HCT116 (cell line): ENCODE results near the gene SESN3. TPM values are rescaled to one million over a fixed set of nuclear protein-coding genes. Genes with fewer than 3 reads are reported as not detected.

Source experiments
- ATAC-seq: fragments of 200-7000 bp; cut with Tn5 transposase; 2 replicates; pipeline ENCODE4 v1.9.1; 2020; ENCODE audit warnings: mild to moderate bottlenecking, moderate library complexity
- BruUV-seq: library from RNA; stranded (reverse); fragments of 400-500 nt; replicated peaks from 2 replicates; lab custom pipeline; 2021; lab: Mats Ljungman, UMichigan
- CTCF ChIA-PET: fragments of 300-600 bp; sonication (Branson Sonifier 250); formaldehyde crosslinking; loops from one replicate; lab custom pipeline; 2021; ENCODE audit warnings: antibody characterized with exemption; lab: Charles Lee
- POLR2A ChIA-PET: fragments of 300-600, 350-600 bp; sonication (Branson Sonifier 250); formaldehyde crosslinking; loops from one replicate; lab custom pipeline; 2021; ENCODE audit warnings: antibody characterized with exemption; lab: Charles Lee
- RAD21 ChIA-PET, 2 experiments: fragments of 300-600 bp; sonication (Branson Sonifier 250); formaldehyde crosslinking; loops; one replicate each; lab custom pipeline; 2023; ENCODE audit warnings: low total read pairs in 2 of 2; ENCODE audit not compliant: uncharacterized antibody in 2 of 2, unreplicated experiment in 2 of 2, low non-redundant PET in 1 of 2; lab: Charles Lee
- DNase-seq: peaks from one replicate; pipeline ENCODE4 v3.0.0-alpha.2; 2010; ENCODE audit warnings: low read depth, low spot score
- H2AFZ ChIP-seq: fragments of 200-600 bp; shearing (Covaris generic), sonication (generic); 2 replicates; pipeline ENCODE4 v1.6.1; 2017; ENCODE audit warnings: low read depth, mixed run types, mixed read lengths, antibody characterized with exemption, low read length; ENCODE audit not compliant: poor library complexity, severe bottlenecking
- H3K27ac ChIP-seq: 2 replicates; pipeline ENCODE4 v1.5.1; 2012; ENCODE audit warnings: low read depth, low read length
- H3K27me3 ChIP-seq: fragments of 200-600 bp; sonication (generic); 2 replicates; pipeline ENCODE4 v1.6.1; 2016; ENCODE audit warnings: mixed run types, low read length, mixed read lengths; ENCODE audit not compliant: insufficient read depth
- H3K36me3 ChIP-seq, 2 experiments: fragments of 200-500 bp in 1 of 2; fragments of 200-600 bp in 1 of 2; sonication (Bioruptor generic) in 1 of 2; sonication (generic) in 1 of 2; 2 replicates each; pipeline versions ENCODE4 v1.5.1 to v1.6.1; 2014 to 2016; ENCODE audit warnings: low read length in 2 of 2, inconsistent platforms in 1 of 2, mixed read lengths in 1 of 2, mixed run types in 1 of 2; ENCODE audit not compliant: insufficient read depth in 2 of 2, control insufficient read depth in 1 of 2
- H3K4me1 ChIP-seq, 2 experiments: fragments of 200-600 bp in 1 of 2; sonication (generic) in 1 of 2; 2 replicates each; pipeline versions ENCODE4 v1.5.1 to v1.6.1; 2012 to 2017; ENCODE audit warnings: low read length in 2 of 2, inconsistent platforms in 1 of 2, mild to moderate bottlenecking in 1 of 2, mixed read lengths in 1 of 2, mixed run types in 1 of 2, moderate library complexity in 1 of 2; ENCODE audit not compliant: insufficient read depth in 2 of 2, control insufficient read depth in 1 of 2
- H3K4me2 ChIP-seq: fragments of 200-600 bp; sonication (generic); 2 replicates; pipeline ENCODE4 v1.6.1; 2017; ENCODE audit warnings: mixed run types, low read length, mixed read lengths
- H3K4me3 ChIP-seq, 2 experiments: fragments of 200-600 bp in 1 of 2; sonication (generic) in 1 of 2; replicated peaks in 1 of 2; 2 replicates each; pipeline ENCODE4 v1.5.1; 2011 to 2016; ENCODE audit warnings: low read length in 2 of 2, control low read depth in 1 of 2, low read depth in 1 of 2, mild to moderate bottlenecking in 1 of 2, mixed read lengths in 1 of 2, mixed run types in 1 of 2
- H3K79me2 ChIP-seq: fragments of 200-600 bp; sonication (generic); 2 replicates; pipeline ENCODE4 v1.6.1; 2017; ENCODE audit warnings: mild to moderate bottlenecking, mixed run types, low read length, moderate library complexity, mixed read lengths; ENCODE audit not compliant: insufficient read depth
- H3K9ac ChIP-seq: fragments of 200-600 bp; sonication (generic); 2 replicates; pipeline ENCODE4 v1.6.1; 2016; ENCODE audit warnings: low read length, mixed read lengths
- H3K9me2 ChIP-seq: fragments of 200-600 bp; sonication (generic), shearing (Covaris generic); 2 replicates; pipeline ENCODE4 v1.6.1; 2017; ENCODE audit warnings: mixed run types, mild to moderate bottlenecking, moderate library complexity; ENCODE audit not compliant: insufficient read depth
- H3K9me3 ChIP-seq, 2 experiments: fragments of 200-500 bp in 1 of 2; fragments of 200-600 bp in 1 of 2; sonication (Bioruptor generic) in 1 of 2; sonication (generic) in 1 of 2; 2 replicates each; pipeline ENCODE4 v1.6.1; 2014 to 2017; ENCODE audit warnings: low read length in 2 of 2, mixed read lengths in 2 of 2, inconsistent platforms in 1 of 2, low read depth in 1 of 2, mild to moderate bottlenecking in 1 of 2, mixed run types in 1 of 2, moderate library complexity in 1 of 2; ENCODE audit not compliant: control insufficient read depth in 1 of 2, insufficient read depth in 1 of 2
- H4K20me1 ChIP-seq: fragments of 200-600 bp; sonication (generic), shearing (Covaris generic); 2 replicates; pipeline ENCODE4 v1.6.1; 2017; ENCODE audit warnings: mixed run types, mild to moderate bottlenecking, moderate library complexity; ENCODE audit not compliant: insufficient read depth
- CEBPB ChIP-seq: IDR thresholded peaks from 2 replicates; pipeline ENCODE4 v1.6.1; 2012; ENCODE audit warnings: low read depth
- ELF1 ChIP-seq: IDR thresholded peaks from 2 replicates; pipeline ENCODE4 v1.6.1; 2012; ENCODE audit warnings: low read depth, borderline replicate concordance
- EZH2phosphoT487 ChIP-seq: fragments of 200-600 bp; IDR thresholded peaks from 2 replicates; pipeline ENCODE4 v1.6.1; 2018; ENCODE audit warnings: antibody characterized with exemption, borderline replicate concordance
- FOSL1 ChIP-seq: IDR thresholded peaks from 2 replicates; pipeline ENCODE4 v1.6.1; 2012; ENCODE audit warnings: low read depth
- JUND ChIP-seq: IDR thresholded peaks from 2 replicates; pipeline ENCODE4 v1.6.1; 2012
- RAD21 ChIP-seq: IDR thresholded peaks from 2 replicates; pipeline ENCODE4 v1.6.1; 2012; ENCODE audit warnings: low read depth, mild to moderate bottlenecking
- SIN3A ChIP-seq: IDR thresholded peaks from 2 replicates; pipeline ENCODE4 v1.6.1; 2012; ENCODE audit warnings: low read depth
- SRF ChIP-seq: IDR thresholded peaks from 2 replicates; pipeline ENCODE4 v1.6.1; 2012; ENCODE audit warnings: low read depth
- TCF7L2 ChIP-seq: IDR thresholded peaks from 2 replicates; pipeline ENCODE4 v1.7.0; 2011; ENCODE audit warnings: borderline replicate concordance, inconsistent platforms; ENCODE audit not compliant: insufficient read depth, insufficient read length; ENCODE audit errors: extremely low read depth
- ZFX ChIP-seq: fragments of 450-650 bp; IDR thresholded peaks from 2 replicates; pipeline ENCODE4 v1.6.1; 2017
- intact Hi-C: fragments of 100-400 bp; cut with micrococcal nuclease; formaldehyde crosslinking; loops from 2 replicates; pipeline ENCODE4 v1.10.0; 2022
- total RNA-seq: library from RNA; stranded (reverse); gene quantifications from one replicate; pipeline ENCODE4 v1.2.1, GENCODE V29; 2021; ENCODE audit not compliant: unreplicated experiment
- TF ChIP-seq, protein P1 (sequence below): IDR thresholded peaks from 2 replicates; pipeline ENCODE4 v1.6.1; 2012; ENCODE audit warnings: low read depth
- TF ChIP-seq, protein P2 (sequence below), 3 experiments: fragments of 200-600 bp in 1 of 3; sonication (generic) in 1 of 3; IDR thresholded peaks in 2 of 3; conservative IDR thresholded peaks in 1 of 3; 2 replicates each; pipeline ENCODE4 v1.5.1; 2012 to 2017; ENCODE audit warnings: low read depth in 2 of 3, low read length in 2 of 3, antibody characterized with exemption in 1 of 3, borderline replicate concordance in 1 of 3, control low read depth in 1 of 3, mild to moderate bottlenecking in 1 of 3, mixed read lengths in 1 of 3, mixed run types in 1 of 3, moderate library complexity in 1 of 3; ENCODE audit not compliant: insufficient read depth in 1 of 3

SESN3 gene
- total RNA-seq, 1 experiment from 2014 or later: 4.2 TPM

DNA sequence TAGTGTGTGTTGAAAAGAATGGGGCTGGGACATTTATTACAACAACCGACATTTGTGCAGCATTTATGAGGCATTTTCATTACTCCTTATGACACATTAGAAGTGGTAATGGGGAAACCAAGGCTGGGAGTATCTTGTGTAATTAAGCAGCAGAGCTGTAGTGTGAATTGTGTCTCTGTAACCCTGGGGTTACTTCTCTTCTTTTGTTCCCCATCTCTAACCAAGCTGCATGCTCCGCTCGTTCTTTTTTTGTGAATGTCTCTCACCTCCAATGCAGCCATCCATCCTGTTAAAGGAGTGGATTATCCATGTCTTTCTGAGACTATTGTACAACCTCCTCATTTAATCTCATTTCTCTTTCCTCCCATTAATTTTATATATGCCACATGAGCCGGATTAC, 75.6 kb downstream of the SESN3 start:
- intact Hi-C loops: loop anchor here (10.0 kb wide), 2 partner anchors 391 to 769 kb away; partner anchors contain the start of genes AMOTL1 and MTMR2
- Histone ChIP-seq H4K20me1 (no peaks in the 10 kb centered on the region), H3K4me1 (peaks cover 3 to 17% of the 10 kb centered on the region in 2 experiments; a peak in 3 of 4 replicates), H3K9me2 (no peaks in the 10 kb centered on the region), H2AFZ (no peak overlapping the region), H3K4me3 (no peak overlapping the region), H3K9ac (no peak overlapping the region), H3K27ac (no peak overlapping the region), H3K36me3 (no peaks in the 10 kb centered on the region), H3K79me2 (no peaks in the 10 kb centered on the region), H3K9me3 (no peaks in the 10 kb centered on the region), H3K4me2 (no peak overlapping the region), H3K27me3 (no peaks in the 10 kb centered on the region)
- ChIA-PET POLR2A (no interaction called here), CTCF (interaction anchor here (1.5 to 5.9 kb wide), 6 partner anchors 11 to 1270 kb away, joined by 3 to 127 read pairs (median 10); no protein-coding TSS in a partner anchor), RAD21 (interaction anchor here (1.8 to 2.3 kb wide), 2 partner anchors 550 kb away, joined by 12 to 15 read pairs; no protein-coding TSS in a partner anchor)
- TF ChIP-seq JUND (no peak), CEBPB (no peak), ZFX (no peak), SIN3A (no peak)
- TF ChIP-seq, protein P1, sequence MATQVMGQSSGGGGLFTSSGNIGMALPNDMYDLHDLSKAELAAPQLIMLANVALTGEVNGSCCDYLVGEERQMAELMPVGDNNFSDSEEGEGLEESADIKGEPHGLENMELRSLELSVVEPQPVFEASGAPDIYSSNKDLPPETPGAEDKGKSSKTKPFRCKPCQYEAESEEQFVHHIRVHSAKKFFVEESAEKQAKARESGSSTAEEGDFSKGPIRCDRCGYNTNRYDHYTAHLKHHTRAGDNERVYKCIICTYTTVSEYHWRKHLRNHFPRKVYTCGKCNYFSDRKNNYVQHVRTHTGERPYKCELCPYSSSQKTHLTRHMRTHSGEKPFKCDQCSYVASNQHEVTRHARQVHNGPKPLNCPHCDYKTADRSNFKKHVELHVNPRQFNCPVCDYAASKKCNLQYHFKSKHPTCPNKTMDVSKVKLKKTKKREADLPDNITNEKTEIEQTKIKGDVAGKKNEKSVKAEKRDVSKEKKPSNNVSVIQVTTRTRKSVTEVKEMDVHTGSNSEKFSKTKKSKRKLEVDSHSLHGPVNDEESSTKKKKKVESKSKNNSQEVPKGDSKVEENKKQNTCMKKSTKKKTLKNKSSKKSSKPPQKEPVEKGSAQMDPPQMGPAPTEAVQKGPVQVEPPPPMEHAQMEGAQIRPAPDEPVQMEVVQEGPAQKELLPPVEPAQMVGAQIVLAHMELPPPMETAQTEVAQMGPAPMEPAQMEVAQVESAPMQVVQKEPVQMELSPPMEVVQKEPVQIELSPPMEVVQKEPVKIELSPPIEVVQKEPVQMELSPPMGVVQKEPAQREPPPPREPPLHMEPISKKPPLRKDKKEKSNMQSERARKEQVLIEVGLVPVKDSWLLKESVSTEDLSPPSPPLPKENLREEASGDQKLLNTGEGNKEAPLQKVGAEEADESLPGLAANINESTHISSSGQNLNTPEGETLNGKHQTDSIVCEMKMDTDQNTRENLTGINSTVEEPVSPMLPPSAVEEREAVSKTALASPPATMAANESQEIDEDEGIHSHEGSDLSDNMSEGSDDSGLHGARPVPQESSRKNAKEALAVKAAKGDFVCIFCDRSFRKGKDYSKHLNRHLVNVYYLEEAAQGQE: no peak
- no peak for DNase-seq
- no peak for ATAC-seq
- no TSS peak for BruUV-seq

DNA sequence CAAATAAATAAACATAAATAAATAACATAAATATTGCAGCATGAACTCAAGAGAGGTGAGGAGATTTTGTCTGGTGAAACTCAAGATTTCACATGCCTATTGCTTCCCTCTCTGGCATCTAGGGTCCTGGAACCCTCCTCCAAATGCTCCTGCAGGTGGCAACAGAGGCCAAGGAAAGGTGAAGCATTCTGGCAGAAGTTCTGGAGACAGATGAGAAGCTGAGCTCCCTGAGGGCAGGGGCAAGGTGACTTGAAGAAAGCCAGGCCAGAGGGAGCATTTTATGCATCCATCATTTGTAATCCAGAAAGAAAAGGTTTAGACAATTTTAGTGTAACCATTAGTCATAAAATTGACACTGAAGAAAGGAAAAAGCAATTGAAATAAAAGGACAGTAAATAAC, 76.5 kb downstream of the SESN3 start:
- Histone ChIP-seq H3K27me3 (no peaks in the 10 kb centered on the region), H3K27ac (no peak overlapping the region), H2AFZ (no peak overlapping the region), H3K79me2 (no peaks in the 10 kb centered on the region), H3K36me3 (no peaks in the 10 kb centered on the region), H3K9me2 (no peaks in the 10 kb centered on the region), H3K4me3 (no peak overlapping the region), H3K4me1 (peaks cover 4 to 25% of the 10 kb centered on the region in 2 experiments), H4K20me1 (no peaks in the 10 kb centered on the region), H3K4me2 (no peak overlapping the region), H3K9me3 (no peaks in the 10 kb centered on the region), H3K9ac (no peak overlapping the region)
- BruUV-seq: no TSS peak
- TF ChIP-seq TCF7L2 (no peak), ELF1 (no peak), FOSL1 (no peak), EZH2phosphoT487 (no peak), SRF (no peak), RAD21 (peak; percentile 93), ZFX (no peak)
- TF ChIP-seq, protein P2, sequence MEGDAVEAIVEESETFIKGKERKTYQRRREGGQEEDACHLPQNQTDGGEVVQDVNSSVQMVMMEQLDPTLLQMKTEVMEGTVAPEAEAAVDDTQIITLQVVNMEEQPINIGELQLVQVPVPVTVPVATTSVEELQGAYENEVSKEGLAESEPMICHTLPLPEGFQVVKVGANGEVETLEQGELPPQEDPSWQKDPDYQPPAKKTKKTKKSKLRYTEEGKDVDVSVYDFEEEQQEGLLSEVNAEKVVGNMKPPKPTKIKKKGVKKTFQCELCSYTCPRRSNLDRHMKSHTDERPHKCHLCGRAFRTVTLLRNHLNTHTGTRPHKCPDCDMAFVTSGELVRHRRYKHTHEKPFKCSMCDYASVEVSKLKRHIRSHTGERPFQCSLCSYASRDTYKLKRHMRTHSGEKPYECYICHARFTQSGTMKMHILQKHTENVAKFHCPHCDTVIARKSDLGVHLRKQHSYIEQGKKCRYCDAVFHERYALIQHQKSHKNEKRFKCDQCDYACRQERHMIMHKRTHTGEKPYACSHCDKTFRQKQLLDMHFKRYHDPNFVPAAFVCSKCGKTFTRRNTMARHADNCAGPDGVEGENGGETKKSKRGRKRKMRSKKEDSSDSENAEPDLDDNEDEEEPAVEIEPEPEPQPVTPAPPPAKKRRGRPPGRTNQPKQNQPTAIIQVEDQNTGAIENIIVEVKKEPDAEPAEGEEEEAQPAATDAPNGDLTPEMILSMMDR (IDR thresholded peaks at IDR 0.05 in 2 of 3, conservative IDR thresholded peaks at IDR 0.05 in 1 of 3; ENCODE audit: borderline replicate concordance in 1 of 3, insufficient read depth in 1 of 3, low read depth in 2 of 3, low read length in 2 of 3): peak; percentile 52 to 77 (median 62); a peak in 5 of 6 replicates
- ChIA-PET POLR2A (no interaction called here), CTCF (interaction anchor here (0.6 to 5.9 kb wide), 14 partner anchors 11 to 1271 kb away, joined by 3 to 127 read pairs (median 4); partner anchors contain the start of genes CEP57, FAM76B and MAML2), RAD21 (interaction anchor here (1.1 to 2.3 kb wide), 4 partner anchors 77 to 610 kb away, joined by 3 to 15 read pairs (median 8); partner anchors contain the start of gene SESN3 (in 1 of the 2))
- DNase-seq (peak; percentile 41), ATAC-seq (no peak)
- intact Hi-C loops: loop anchor here (1.0 to 10.0 kb wide), 3 partner anchors 390 to 1272 kb away; partner anchors contain the start of genes AMOTL1 and MTMR2
